Epidermal melanocyte (primary cell): ENCODE measurements around the gene MAL.
"Not testable (repeated sequence)": the region's sequence is repeated elsewhere in the genome, so short reads cannot be mapped to it uniquely, and the experiment has no call there.

Source experiments
- DNase-seq: peaks from one replicate; pipeline ENCODE4 v3.0.0; 2011; ENCODE audit warnings: low spot score; ENCODE audit not compliant: insufficient read length

The MAL gene

DNA sequence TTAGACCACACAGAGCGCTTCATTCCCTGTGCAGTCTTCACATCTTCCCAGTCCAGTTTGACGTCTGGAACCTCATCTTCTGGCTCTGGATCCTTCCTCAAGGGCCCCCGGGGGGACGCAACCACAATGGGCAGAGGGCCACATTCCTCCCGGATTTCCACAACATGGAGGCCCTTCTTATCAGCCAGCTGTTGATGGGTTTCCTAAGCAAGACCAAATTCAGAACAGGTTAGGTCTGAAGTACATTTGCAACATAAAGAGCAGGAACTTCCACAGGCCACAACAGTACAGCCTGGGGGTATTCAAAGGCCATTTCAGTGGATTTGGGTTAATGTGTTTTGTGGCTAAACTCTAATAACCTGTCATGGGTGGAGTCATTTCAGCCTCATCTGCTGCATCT lies 61.9 kb downstream of the MAL start:
- no peak for DNase-seq

DNA sequence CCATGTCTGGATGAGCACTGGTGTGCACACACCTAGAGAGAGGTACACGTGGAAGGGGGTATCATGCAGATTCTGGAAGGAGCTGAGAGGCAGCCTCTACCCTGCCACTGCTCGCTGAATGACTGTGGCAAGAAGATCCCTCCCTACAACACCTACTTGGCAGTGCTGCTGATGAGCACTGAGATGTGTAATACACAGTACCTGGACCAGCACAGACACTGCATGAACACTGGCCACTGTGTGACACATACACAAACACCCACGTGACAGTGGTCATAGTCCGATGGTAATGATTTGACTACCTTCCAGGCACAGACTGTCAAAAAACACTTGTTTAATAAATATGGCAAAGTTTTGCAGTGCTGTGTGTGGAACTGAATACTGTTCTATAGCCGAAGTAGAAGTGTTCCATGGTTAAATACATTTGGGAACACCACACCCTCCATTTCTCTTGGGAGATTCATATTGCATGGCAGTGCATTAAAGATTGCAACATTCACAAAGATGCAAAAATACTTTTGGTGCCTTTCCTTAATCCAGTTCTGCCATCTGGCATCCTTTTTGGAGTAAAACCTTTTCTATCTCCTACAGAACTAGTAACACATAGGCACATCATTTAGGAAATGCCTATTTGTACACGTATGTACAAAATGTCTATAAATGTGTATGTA lies 66.5 kb downstream of the MAL start:
- no peak for DNase-seq

DNA sequence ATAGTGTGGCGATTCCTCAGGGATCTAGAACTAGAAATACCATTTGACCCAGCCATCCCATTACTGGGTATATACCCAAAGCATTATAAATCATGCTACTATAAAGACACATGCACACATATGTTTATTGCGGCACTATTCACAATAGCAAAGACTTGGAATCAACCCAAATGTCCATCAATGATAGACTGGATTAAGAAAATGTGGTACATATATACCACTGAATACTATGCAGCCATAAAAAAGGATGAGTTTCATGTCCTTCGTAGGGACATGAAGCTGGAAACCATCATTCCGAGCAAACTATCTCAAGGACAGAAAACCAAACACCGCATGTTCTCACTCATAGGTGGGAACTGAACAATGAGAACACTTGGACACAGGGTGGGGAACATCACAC lies 72.8 kb downstream of the MAL start:
- DNase-seq = not testable (repeated sequence)

DNA sequence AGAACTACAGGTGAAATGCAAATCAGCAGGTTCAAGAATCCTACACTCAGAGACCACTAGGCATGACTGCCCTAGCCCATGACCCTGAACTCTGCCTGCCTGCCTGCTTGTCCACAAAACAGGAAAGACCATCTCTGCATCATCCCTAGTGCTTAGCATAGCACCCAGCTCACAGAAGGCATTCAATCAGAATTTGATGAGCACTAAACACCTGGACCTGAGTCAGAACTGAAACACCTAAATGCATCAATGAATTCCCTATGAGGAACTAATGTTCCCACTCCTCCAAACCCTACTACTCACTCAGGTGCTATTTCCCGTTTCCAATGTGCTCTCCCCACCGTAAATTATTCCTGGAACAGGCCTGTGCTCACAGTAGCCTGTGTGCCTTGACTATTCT lies 74.4 kb downstream of the MAL start:
- no peak for DNase-seq
